ENCODE data around the gene DLST.

Gene DLST

GRCh38 chr14:74855945-74856344 lies 25.8 kb upstream of the DLST start:
- no peak overlapping the region for H2AFZ ChIP-seq (ENCODE audit: low read length)
- no peak overlapping the region for H3K4me3 ChIP-seq (ENCODE audit: low read length)
- H3K9me3 ChIP-seq (replicated peaks; ENCODE audit: insufficient read depth, low read length), result no peaks in the 10 kb centered on the region
- no peak overlapping the region for H3K9ac ChIP-seq (ENCODE audit: low read length)
- H3K27ac ChIP-seq (ENCODE audit: low read length), result no peak overlapping the region
- TF ChIP-seq EZH2phosphoT487 (IDR thresholded peaks at IDR 0.05; ENCODE audit: low read length) (no peak), EZH2 (optimal IDR thresholded peaks at IDR 0.05; ENCODE audit: low read depth, low read length) (no peak), CTCF (IDR thresholded peaks at IDR 0.05; ENCODE audit: low read length) (no peak)
- no peak for DNase-seq
- no peaks in the 10 kb centered on the region for H3K36me3 ChIP-seq (replicated peaks; ENCODE audit: insufficient read depth, low read length)
- no peaks in the 10 kb centered on the region for H4K20me1 ChIP-seq (ENCODE audit: insufficient read depth, low read length)
- H3K4me1 ChIP-seq (ENCODE audit: low read length), result no peaks in the 10 kb centered on the region
- H3K4me2 ChIP-seq (ENCODE audit: low read depth, low read length), result no peak overlapping the region
- no peaks in the 10 kb centered on the region for H3F3A ChIP-seq (ENCODE audit: insufficient read depth, low read length)
- no peaks in the 10 kb centered on the region for H3K79me2 ChIP-seq (ENCODE audit: low read length)
- H3K9me2 ChIP-seq (replicated peaks; ENCODE audit: insufficient read depth, low read length), result no peaks in the 10 kb centered on the region
- no peaks in the 10 kb centered on the region for H3K27me3 ChIP-seq (replicated peaks; ENCODE audit: insufficient read depth, low read length)

- H3K79me2 ChIP-seq (ENCODE audit: low read length), result no peaks in the 10 kb centered on the region
- no peaks in the 10 kb centered on the region for H3F3A ChIP-seq (ENCODE audit: insufficient read depth, low read length)
- no peak overlapping the region for H2AFZ ChIP-seq (ENCODE audit: low read length)
- no peak overlapping the region for H3K4me3 ChIP-seq (ENCODE audit: low read length)
- no peaks in the 10 kb centered on the region for H3K9me3 ChIP-seq (replicated peaks; ENCODE audit: insufficient read depth, low read length)
- TF ChIP-seq EZH2phosphoT487 (IDR thresholded peaks at IDR 0.05; ENCODE audit: low read length) (no peak), CTCF (IDR thresholded peaks at IDR 0.05; ENCODE audit: low read length) (no peak), EZH2 (optimal IDR thresholded peaks at IDR 0.05; ENCODE audit: low read depth, low read length) (no peak)
- no peak overlapping the region for H3K27ac ChIP-seq (ENCODE audit: low read length)
- H3K9me2 ChIP-seq (replicated peaks; ENCODE audit: insufficient read depth, low read length), result no peaks in the 10 kb centered on the region
- H3K27me3 ChIP-seq (replicated peaks; ENCODE audit: insufficient read depth, low read length), result no peaks in the 10 kb centered on the region
- H4K20me1 ChIP-seq (ENCODE audit: insufficient read depth, low read length), result no peaks in the 10 kb centered on the region
- H3K9ac ChIP-seq (ENCODE audit: low read length), result no peak overlapping the region
- no peak for DNase-seq
- no peaks in the 10 kb centered on the region for H3K4me1 ChIP-seq (ENCODE audit: low read length)
- no peaks in the 10 kb centered on the region for H3K36me3 ChIP-seq (replicated peaks; ENCODE audit: insufficient read depth, low read length)
- H3K4me2 ChIP-seq (ENCODE audit: low read depth, low read length), result no peak overlapping the region
Measured at GRCh38 chr14:74856366-74856765, 25.4 kb upstream of the DLST start.

GRCh38 chr14:74858022-74858421 lies 23.7 kb upstream of the DLST start:
- no peaks in the 10 kb centered on the region for H3K36me3 ChIP-seq (replicated peaks; ENCODE audit: insufficient read depth, low read length)

More at GRCh38 chr14:74858022-74858421, 23.7 kb upstream of the DLST start:
- no peak overlapping the region for H3K9ac ChIP-seq (ENCODE audit: low read length)
- no peak overlapping the region for H3K4me3 ChIP-seq (ENCODE audit: low read length)
- no peak for DNase-seq
- no peaks in the 10 kb centered on the region for H3F3A ChIP-seq (ENCODE audit: insufficient read depth, low read length)
- no peaks in the 10 kb centered on the region for H3K4me1 ChIP-seq (ENCODE audit: low read length)
- H3K79me2 ChIP-seq (ENCODE audit: low read length), result no peaks in the 10 kb centered on the region
- no peaks in the 10 kb centered on the region for H3K9me3 ChIP-seq (replicated peaks; ENCODE audit: insufficient read depth, low read length)
- H3K9me2 ChIP-seq (replicated peaks; ENCODE audit: insufficient read depth, low read length), result no peaks in the 10 kb centered on the region
- no peaks in the 10 kb centered on the region for H4K20me1 ChIP-seq (ENCODE audit: insufficient read depth, low read length)
- H3K27me3 ChIP-seq (replicated peaks; ENCODE audit: insufficient read depth, low read length), result no peaks in the 10 kb centered on the region
- no peak overlapping the region for H3K4me2 ChIP-seq (ENCODE audit: low read depth, low read length)
- H3K27ac ChIP-seq (ENCODE audit: low read length), result no peak overlapping the region
- TF ChIP-seq EZH2phosphoT487 (IDR thresholded peaks at IDR 0.05; ENCODE audit: low read length) (no peak), CTCF (IDR thresholded peaks at IDR 0.05; ENCODE audit: low read length) (no peak), EZH2 (optimal IDR thresholded peaks at IDR 0.05; ENCODE audit: low read depth, low read length) (no peak)
- H2AFZ ChIP-seq (ENCODE audit: low read length), result no peak overlapping the region
